Fibroblast of mammary gland (primary cell): ENCODE data around the gene GCHFR.

Source experiments
- DNase-seq: peaks from one replicate; pipeline ENCODE4 v3.0.0-alpha.2; 2010; ENCODE audit warnings: low read depth
- H3K4me3 ChIP-seq: 2 replicates; pipeline ENCODE4 v1.5.1; 2011; ENCODE audit warnings: low read depth, mild to moderate bottlenecking, low read length, moderate library complexity; ENCODE audit not compliant: control insufficient read depth
- CTCF ChIP-seq: conservative IDR thresholded peaks from 2 replicates; pipeline ENCODE4 v1.5.1; 2011; ENCODE audit warnings: low read depth, low read length, inconsistent platforms; ENCODE audit not compliant: control insufficient read depth, insufficient read depth

The GCHFR gene

GRCh38 chr15:40723919-40724318 lies 39.9 kb upstream of the GCHFR start:
- TF ChIP-seq CTCF = no peak
- no peak for DNase-seq
- no peak overlapping the region for H3K4me3 ChIP-seq

DNA sequence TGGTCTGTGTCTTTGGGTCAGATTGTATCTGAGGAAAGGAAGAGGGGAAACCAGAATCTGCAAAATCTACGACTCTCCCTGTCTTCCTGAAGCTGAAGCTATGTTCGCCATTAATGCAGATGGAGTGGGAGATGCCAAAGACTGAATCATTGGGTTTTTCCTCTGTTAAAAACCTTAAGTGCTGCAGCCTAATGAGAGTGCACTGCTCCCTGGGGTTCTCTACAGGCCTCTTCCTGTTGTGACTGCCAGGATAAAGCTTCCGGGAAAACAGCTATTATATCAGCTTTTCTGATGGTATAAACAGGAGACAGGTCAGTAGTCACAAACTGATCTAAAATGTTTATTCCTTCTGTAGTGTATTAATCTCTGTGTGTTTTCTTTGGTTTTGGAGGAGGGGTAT lies 32.8 kb upstream of the GCHFR start:
- H3K4me3 ChIP-seq = no peak overlapping the region
- no peak for DNase-seq
- TF ChIP-seq CTCF = no peak

DNA sequence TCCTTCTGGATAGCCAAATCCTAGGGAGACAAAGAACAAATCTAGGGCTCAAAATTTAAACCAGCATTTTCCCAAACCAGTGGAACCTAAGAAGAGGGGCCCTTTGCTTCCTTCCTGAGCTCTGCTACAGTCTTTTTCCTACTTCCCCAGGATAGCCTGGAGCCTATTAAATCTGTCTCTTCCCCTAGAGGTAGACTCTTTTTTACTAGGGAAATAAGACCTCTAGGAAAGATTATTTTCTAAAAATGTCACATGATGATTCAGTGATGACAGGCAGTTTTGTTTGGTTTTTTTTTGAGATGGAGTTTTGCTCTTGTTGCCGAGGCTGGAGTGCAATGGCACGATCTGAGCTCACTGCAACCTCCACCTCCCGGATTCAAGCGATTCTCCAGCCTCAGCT lies 27.3 kb upstream of the GCHFR start:
- no peak overlapping the region for H3K4me3 ChIP-seq
- no peak for TF ChIP-seq CTCF
- DNase-seq = no peak

DNA sequence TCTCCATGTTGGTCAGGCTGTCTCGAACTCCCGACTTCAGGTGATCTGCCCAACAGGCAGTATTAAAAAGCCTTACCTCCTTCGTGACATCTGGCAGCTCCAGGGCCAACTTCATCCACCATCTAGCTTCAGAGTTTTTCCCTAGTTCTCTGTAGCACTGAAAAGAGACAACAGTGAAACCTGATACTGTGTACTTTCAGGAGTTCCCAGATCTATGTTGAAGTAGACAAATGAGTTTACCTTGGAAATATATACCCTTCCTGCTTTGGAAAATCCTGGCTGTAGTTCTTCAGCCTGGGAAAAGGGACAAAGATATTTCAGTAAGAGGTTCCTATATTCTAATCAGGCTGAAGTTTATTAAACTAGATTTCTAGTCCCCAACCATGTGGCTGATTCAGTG lies 26.8 kb upstream of the GCHFR start:
- H3K4me3 ChIP-seq = no peak overlapping the region
- no peak for TF ChIP-seq CTCF
- DNase-seq = no peak

- DNase-seq = no peak
- TF ChIP-seq CTCF = no peak
- no peak overlapping the region for H3K4me3 ChIP-seq
These were observed 24.8 kb upstream of the GCHFR start for GRCh38 chr15:40739047-40739446.

DNA sequence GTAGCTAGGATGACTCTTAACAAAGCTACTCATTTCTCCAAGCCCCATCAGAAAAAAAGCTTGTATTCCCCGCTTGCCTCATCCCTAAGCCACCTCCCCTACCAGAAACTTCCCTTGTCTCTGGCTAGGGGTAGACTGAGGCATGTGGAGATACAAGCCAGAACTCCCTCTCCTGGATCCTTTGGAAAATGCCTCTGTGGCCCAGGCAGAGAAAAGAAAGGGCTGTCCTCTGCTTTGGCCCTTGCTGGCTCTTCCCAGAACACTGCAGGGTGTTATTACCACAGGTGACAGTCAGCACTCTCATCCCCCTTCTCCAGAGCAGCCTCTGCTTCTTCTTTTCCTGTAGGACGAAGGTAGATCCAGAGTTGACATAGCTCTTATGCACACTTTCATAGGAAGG lies 24.0 kb upstream of the GCHFR start:
- no peak overlapping the region for H3K4me3 ChIP-seq
- TF ChIP-seq CTCF = peak; percentile 1
- no peak for DNase-seq

DNA sequence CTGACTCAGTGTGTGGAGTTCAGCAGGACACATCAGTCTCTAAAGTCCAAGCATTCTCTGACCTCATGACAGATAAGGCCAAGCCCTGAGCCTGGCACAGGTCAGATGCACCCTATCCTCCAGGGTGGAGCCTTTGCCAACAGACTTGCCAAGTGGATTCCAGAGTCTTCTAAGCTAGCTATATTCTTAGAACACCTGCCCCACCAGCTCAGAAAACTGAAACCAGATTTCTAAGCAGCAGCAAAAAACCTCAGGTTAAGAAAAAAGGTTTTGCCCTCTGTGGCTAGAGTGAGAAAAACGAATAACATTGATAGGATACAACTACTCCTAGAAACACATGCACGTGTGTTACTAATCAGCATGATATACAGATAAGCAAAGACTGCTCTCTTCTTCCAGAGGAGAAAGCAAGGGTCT lies 20.4 kb upstream of the GCHFR start:
- TF ChIP-seq CTCF = no peak
- DNase-seq = no peak
- no peak overlapping the region for H3K4me3 ChIP-seq
